Spleen (tissue), 11 donors: Measurements from ENCODE around the gene SMIM27. TPM values are rescaled to one million over a fixed set of nuclear protein-coding genes. Genes with fewer than 3 reads are reported as not detected.
"Not testable (repeated sequence)": the region's sequence is repeated elsewhere in the genome, so short reads cannot be mapped to it uniquely, and the experiment has no call there.

ENCODE experiments used
- DNase-seq: peaks from one replicate; pipeline ENCODE4 v3.0.0-alpha.2; 2020
- H3K27ac ChIP-seq, 8 donors: fragments of 200-600 bp; sonication (generic) in 7 of 8; 1 replicate in 4 of 8; 2 replicates in 4 of 8; pipeline versions ENCODE4 v1.5.0 to v1.8.0; 2016 to 2021; ENCODE audit warnings: inconsistent platforms in 4 of 8, mild to moderate bottlenecking in 4 of 8, moderate library complexity in 1 of 8
- H3K27me3 ChIP-seq, 7 donors: fragments of 200-600 bp; sonication (generic) in 6 of 7; replicated peaks in 1 of 7; 1 replicate in 4 of 7; 2 replicates in 3 of 7; pipeline versions ENCODE4 v1.5.0 to v1.8.0; 2016 to 2021; ENCODE audit warnings: inconsistent platforms in 3 of 7, mild to moderate bottlenecking in 1 of 7
- H3K36me3 ChIP-seq, 6 donors: fragments of 200-600 bp; sonication (generic) in 5 of 6; 1 replicate in 4 of 6; 2 replicates in 2 of 6; pipeline versions ENCODE4 v1.5.0 to v1.8.0; 2016 to 2021; ENCODE audit warnings: inconsistent platforms in 2 of 6
- H3K4me1 ChIP-seq, 6 donors: fragments of 200-600 bp; sonication (generic) in 5 of 6; 1 replicate in 3 of 6; 2 replicates in 3 of 6; pipeline versions ENCODE4 v1.5.0 to v1.8.0; 2016 to 2021; ENCODE audit warnings: inconsistent platforms in 3 of 6
- H3K4me3 ChIP-seq, 8 donors: fragments of 200-600 bp; sonication (generic) in 7 of 8; 1 replicate in 4 of 8; 2 replicates in 4 of 8; pipeline versions ENCODE4 v1.5.0 to v1.8.0; 2016 to 2021; ENCODE audit warnings: inconsistent platforms in 4 of 8, mild to moderate bottlenecking in 4 of 8, moderate library complexity in 2 of 8
- H3K9me3 ChIP-seq, 8 donors: fragments of 200-600 bp; sonication (generic) in 7 of 8; 1 replicate in 4 of 8; 2 replicates in 4 of 8; pipeline versions ENCODE4 v1.5.0 to v1.8.0; 2016 to 2021; ENCODE audit warnings: inconsistent platforms in 4 of 8
- CTCF ChIP-seq, 11 experiments: fragments of 200-600 bp in 7 of 11; fragments of 450-650 bp in 4 of 11; sonication (generic) in 4 of 11; IDR thresholded peaks in 8 of 11; conservative IDR thresholded peaks in 3 of 11; 1 replicate in 7 of 11; 2 replicates in 4 of 11; pipeline versions ENCODE4 v1.4.0 to v1.8.0; 2016 to 2021; ENCODE audit warnings: antibody characterized with exemption in 11 of 11, inconsistent platforms in 4 of 11, mild to moderate bottlenecking in 1 of 11
- POLR2A ChIP-seq, 3 donors: fragments of 450-650 bp; IDR thresholded peaks; one replicate each; pipeline ENCODE4 v1.5.1; 2017; ENCODE audit warnings: antibody characterized with exemption in 3 of 3, mild to moderate bottlenecking in 1 of 3
- POLR2AphosphoS5 ChIP-seq, 3 donors: sonication (generic); formaldehyde crosslinking; IDR thresholded peaks; one replicate each; pipeline ENCODE4 v1.5.1; 2017; ENCODE audit warnings: antibody characterized with exemption in 3 of 3
- WGBS, 5 donors: extraction: QIAGEN DNeasy Blood & Tissue Kit in 3 of 5; methylation state at CpG; one replicate each; pipeline versions ENCODE4 v1.1.5 to v1.1.7; 2013 to 2018; 5-methylcytosine and 5-hydroxymethylcytosine counted together
- intact Hi-C: fragments of 100-400 bp; cut with DNase I; formaldehyde crosslinking; loops from one replicate; pipeline ENCODE4 v1.15.0; 2023; ENCODE audit warnings: low total_unique reads
- polyA plus RNA-seq, 3 donors: library from polyadenylated mRNA; stranded (reverse); fragments of 200-250 nt; gene quantifications; one replicate each; pipeline ENCODE4 v1.2.1, GENCODE V29; 2013
- total RNA-seq, 7 donors: library from RNA; depleted of rRNA in 3 of 7; stranded (reverse); fragments of >200 nt in 3 of 7; fragmentation: NEBNext Ultra II Directional in 4 of 7; extraction: Animal tissue kit (Norgen Biotek cat#: 25700) in 4 of 7; gene quantifications; one replicate each; pipeline versions ENCODE4 v1.1.0 to v1.2.1, GENCODE V29; 2016 to 2021
- donor health status: healthy with polysubstance abuse.
- donor health status: DM: no; HTN: no; CAD: no; lungs with moderate emphysema.
- donor health status: DM: no; HTN: no; CAD: no.
- donor health status: Bipolar disorder and iron deficiency.
- donor health status: healthy.
- donor health status: DM: no; HTN: no; CAD: no.
- donor health status: DM: yes; HTN: yes; CAD: no.

Gene SMIM27
- total and polyA plus RNA-seq, 10 donors = 6.6 to 31.7 (median 19.6) TPM

DNA sequence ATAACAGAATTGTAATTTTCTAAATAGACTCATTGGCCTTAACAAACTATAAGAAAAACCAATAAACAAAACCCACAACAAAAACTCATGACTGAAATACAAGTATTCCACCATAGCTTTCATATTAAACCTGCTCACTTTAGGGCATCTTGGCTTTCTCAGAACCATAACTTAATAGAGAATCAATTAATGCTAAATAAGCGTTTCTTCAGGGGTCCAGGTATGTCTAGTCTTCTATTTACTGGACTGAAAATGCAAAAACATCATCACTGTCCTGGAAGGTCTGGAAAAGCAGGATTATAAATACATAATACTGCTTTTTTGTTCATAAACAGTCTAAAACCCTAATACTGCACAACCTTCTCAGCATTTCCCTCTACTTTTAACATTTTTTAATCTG lies 6.2 kb upstream of the SMIM27 start:
- H3K4me3 ChIP-seq = no peak overlapping the region
- H3K27me3 ChIP-seq = no peaks in the 10 kb centered on the region
- no peak overlapping the region for H3K27ac ChIP-seq
- intact Hi-C loops = no loop called here
- peaks cover 0 to 55% (median 23%) of the 10 kb centered on the region in 6 donors for H3K36me3 ChIP-seq
- H3K9me3 ChIP-seq = no peaks in the 10 kb centered on the region
- WGBS, 5 donors = 90 to 98% (median 96%) methylated on average over 1 of the region's 1 CpG
- no peak for DNase-seq
- H3K4me1 ChIP-seq = peaks cover 0 to 46% (median 25%) of the 10 kb centered on the region in 6 donors
- no peak for TF ChIP-seq POLR2A (IDR thresholded peaks at IDR 0.05)
- TF ChIP-seq POLR2AphosphoS5 (IDR thresholded peaks at IDR 0.05) = no peak
- TF ChIP-seq CTCF (IDR thresholded peaks at IDR 0.05 in 8 of 11, conservative IDR thresholded peaks at IDR 0.05 in 3 of 11) = no peak

DNA sequence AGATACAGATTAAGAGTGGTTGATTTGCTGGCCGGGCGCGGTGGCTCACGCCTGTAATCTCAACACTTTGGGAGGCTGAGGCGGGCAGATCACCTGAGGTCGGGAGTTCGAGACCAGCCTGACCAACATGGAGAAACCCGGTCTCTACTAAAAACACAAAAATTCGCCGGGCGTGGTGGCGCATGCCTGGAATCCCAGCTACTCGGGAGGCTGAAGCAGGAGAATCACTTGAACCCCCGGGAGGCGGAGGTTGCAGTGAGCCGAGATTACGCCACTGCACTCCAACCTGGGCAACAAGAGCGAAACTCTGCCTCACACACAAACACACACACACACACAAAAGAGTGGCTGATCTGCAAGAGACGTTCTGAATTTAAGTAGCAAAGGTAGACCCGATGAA lies 3.9 kb upstream of the SMIM27 start:
- H3K4me1 ChIP-seq = peaks cover 4 to 54% (median 34%) of the 10 kb centered on the region in 6 donors
- 95 to 99% (median 97%) methylated on average over 20 of the region's 20 CpGs for WGBS, 5 donors
- H3K9me3 ChIP-seq, intact Hi-C loops, H3K27ac ChIP-seq, DNase-seq, H3K4me3 ChIP-seq, H3K27me3 ChIP-seq: not testable (repeated sequence)
- H3K36me3 ChIP-seq = peaks cover 0 to 32% (median 6%) of the 10 kb centered on the region in 6 donors

- Histone ChIP-seq H3K4me1 (peaks cover 4 to 71% (median 45%) of the 10 kb centered on the region in 6 donors), H3K27ac (peak overlapping the region; percentile 90 to 96 (median 94)), H3K9me3 (no peaks in the 10 kb centered on the region), H3K36me3 (peaks cover 0 to 21% (median 0%) of the 10 kb centered on the region in 6 donors), H3K4me3 (peak overlapping the region; percentile 59 to 96 (median 80)), H3K27me3 (no peaks in the 10 kb centered on the region)
- 1 to 5% (median 1%) methylated on average over 10 of the region's 10 CpGs for WGBS, 5 donors
- no peak for TF ChIP-seq POLR2A (IDR thresholded peaks at IDR 0.05)
- TF ChIP-seq POLR2AphosphoS5 (IDR thresholded peaks at IDR 0.05) = no peak
- TF ChIP-seq CTCF (IDR thresholded peaks at IDR 0.05 in 8 of 11, conservative IDR thresholded peaks at IDR 0.05 in 3 of 11) = no peak
- intact Hi-C loops = no loop called here
- DNase-seq = no peak
Measured at GRCh38 chr9:32550150-32550561, 2.0 kb upstream of the SMIM27 start.

- H3K4me1 ChIP-seq = peaks cover 4 to 70% (median 46%) of the 10 kb centered on the region in 6 donors
- peaks cover 0 to 21% (median 0%) of the 10 kb centered on the region in 6 donors for H3K36me3 ChIP-seq
- peak overlapping the region; percentile 90 to 96 (median 94) for H3K27ac ChIP-seq
- H3K4me3 ChIP-seq = peak overlapping the region; percentile 59 to 96 (median 80)
- intact Hi-C loops = no loop called here
- TF ChIP-seq POLR2AphosphoS5 (IDR thresholded peaks at IDR 0.05) (peak; percentile 86 to 91 (median 88)), CTCF (IDR thresholded peaks at IDR 0.05 in 8 of 11, conservative IDR thresholded peaks at IDR 0.05 in 3 of 11) (peak in 4 of 11 experiments; percentile 12 to 30 (median 25)), POLR2A (IDR thresholded peaks at IDR 0.05) (peak in 1 of 3 donors; percentile 24)
- H3K9me3 ChIP-seq = no peaks in the 10 kb centered on the region
- peak; percentile 98 for DNase-seq
- 0 to 1% (median 1%) methylated on average over 21 to 75 of the region's 75 CpGs for WGBS, 5 donors
- no peaks in the 10 kb centered on the region for H3K27me3 ChIP-seq
Measured at GRCh38 chr9:32550562-32551275, 1.4 kb upstream of the SMIM27 start.
